ENCODE data around the gene CACNA1C.

GRCh38 chr12:2286047-2286446, 233.3 kb downstream of the CACNA1C start:
- TF ChIP-seq CTCF (IDR thresholded peaks at IDR 0.05) (no peak), POLR2A (IDR thresholded peaks at IDR 0.05) (no peak)
